ES-I3 (cell line): ENCODE data around the gene GALNTL6.

Experiments
- H3K36me3 ChIP-seq: 2 replicates; pipeline ENCODE4 v1.6.1; 2013; ENCODE audit warnings: mild to moderate bottlenecking, low read length, control low read depth, moderate library complexity; ENCODE audit not compliant: insufficient read depth
- H3K4me1 ChIP-seq: 2 replicates; pipeline ENCODE4 v1.6.1; 2013; ENCODE audit warnings: mild to moderate bottlenecking, control low read depth, low read length; ENCODE audit not compliant: insufficient read depth
- H3K9ac ChIP-seq: 2 replicates; pipeline ENCODE4 v1.6.1; 2013; ENCODE audit warnings: low read depth, mild to moderate bottlenecking, low read length, moderate library complexity
- H3K9me3 ChIP-seq: 2 replicates; pipeline ENCODE4 v1.6.1; 2013; ENCODE audit warnings: mild to moderate bottlenecking, low read length, moderate library complexity; ENCODE audit not compliant: control insufficient read depth, insufficient read depth

GALNTL6 gene

DNA sequence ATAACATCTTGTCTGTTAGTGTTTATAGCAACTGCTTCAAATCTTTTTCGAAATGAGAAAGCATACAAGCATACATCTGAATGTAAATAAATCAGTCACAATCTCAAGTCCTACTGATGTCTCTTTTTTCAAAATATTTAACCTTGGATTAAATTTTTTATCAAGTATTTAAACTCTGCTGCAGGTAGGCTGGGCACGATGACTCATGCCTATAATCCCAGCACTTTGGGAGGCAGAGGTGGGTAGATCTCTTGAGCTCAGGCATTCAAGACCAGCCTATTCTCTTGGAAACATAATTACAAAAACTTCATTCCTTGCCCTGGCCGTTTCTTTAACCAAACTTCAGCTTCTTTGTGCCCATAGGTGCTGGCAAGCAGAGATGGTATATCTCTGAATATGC lies 815.1 kb downstream of the GALNTL6 start:
- Histone ChIP-seq H3K36me3 (no peaks in the 10 kb centered on the region), H3K9me3 (no peaks in the 10 kb centered on the region), H3K9ac (no peak overlapping the region), H3K4me1 (no peaks in the 10 kb centered on the region)

GRCh38 chr4:172630280-172630679 lies 817.1 kb downstream of the GALNTL6 start:
- no peak overlapping the region for H3K9ac ChIP-seq
- H3K36me3 ChIP-seq: no peaks in the 10 kb centered on the region
- no peaks in the 10 kb centered on the region for H3K4me1 ChIP-seq
- H3K9me3 ChIP-seq: no peaks in the 10 kb centered on the region

GRCh38 chr4:172631832-172632231 lies 818.6 kb downstream of the GALNTL6 start:
- Histone ChIP-seq H3K4me1 (no peaks in the 10 kb centered on the region), H3K9me3 (no peaks in the 10 kb centered on the region), H3K36me3 (no peaks in the 10 kb centered on the region), H3K9ac (no peak overlapping the region)

DNA sequence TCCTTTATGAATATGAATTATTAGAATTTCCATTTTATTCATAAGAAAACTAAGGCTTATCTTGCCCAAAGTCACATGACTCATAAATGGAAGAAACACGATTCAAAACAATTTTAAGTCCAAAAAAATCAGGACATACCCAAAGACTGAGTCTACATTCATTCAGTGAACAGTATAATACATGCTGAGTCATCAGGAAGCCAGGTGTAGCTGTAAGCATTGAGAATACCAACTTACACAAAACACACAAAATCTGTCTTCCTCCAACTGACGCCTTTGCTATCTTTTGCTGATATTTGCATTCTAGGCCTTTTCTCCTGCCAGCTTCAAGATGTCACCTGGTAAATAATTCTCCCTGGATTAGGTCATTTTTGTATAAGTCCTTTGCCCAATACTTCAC lies 835.3 kb downstream of the GALNTL6 start:
- Histone ChIP-seq H3K9ac (no peak overlapping the region), H3K9me3 (no peaks in the 10 kb centered on the region), H3K36me3 (no peaks in the 10 kb centered on the region), H3K4me1 (peaks cover 15% of the 10 kb centered on the region)

- Histone ChIP-seq H3K9ac (no peak overlapping the region), H3K9me3 (no peaks in the 10 kb centered on the region), H3K36me3 (no peaks in the 10 kb centered on the region), H3K4me1 (peaks cover 15% of the 10 kb centered on the region)
Observed at GRCh38 chr4:172649143-172649542, 835.9 kb downstream of the GALNTL6 start.

DNA sequence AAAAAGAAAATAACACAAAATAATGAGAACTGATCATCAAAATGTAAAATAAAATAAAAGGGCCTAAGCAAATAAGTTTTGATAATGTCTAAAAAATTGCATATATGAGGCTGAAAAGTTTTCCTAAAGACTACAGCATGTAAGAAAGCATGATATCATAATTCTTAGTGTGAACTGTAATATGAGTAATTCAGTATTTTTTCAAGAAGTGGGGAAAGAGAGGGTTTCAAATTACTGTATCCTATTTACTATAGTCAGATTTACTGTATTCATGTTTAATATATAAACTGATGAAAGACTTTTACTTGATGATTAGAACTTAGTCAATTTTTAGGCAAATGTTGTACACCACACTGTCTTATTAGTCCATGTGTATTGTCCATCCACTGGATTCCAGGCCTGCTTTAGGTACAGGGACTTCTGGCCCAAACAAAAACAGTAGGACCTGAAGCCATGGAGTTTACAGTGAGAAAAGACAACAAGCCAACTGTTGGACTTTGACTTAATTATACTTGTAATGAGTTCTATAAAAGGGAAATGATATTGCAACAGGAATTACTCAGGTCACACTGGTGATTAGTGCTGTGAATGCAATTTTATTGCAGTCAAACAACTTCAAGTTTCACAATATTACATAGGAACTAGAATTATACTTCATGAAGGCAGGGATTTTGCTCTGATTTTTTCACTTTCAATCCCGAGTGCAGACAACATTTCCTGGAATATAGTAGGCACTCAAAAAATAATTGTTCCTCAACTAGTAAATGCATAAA lies 837.7 kb downstream of the GALNTL6 start:
- Histone ChIP-seq H3K36me3 (no peaks in the 10 kb centered on the region), H3K9ac (no peak overlapping the region), H3K4me1 (peaks cover 15% of the 10 kb centered on the region), H3K9me3 (no peaks in the 10 kb centered on the region)

GRCh38 chr4:172651961-172652360 lies 838.8 kb downstream of the GALNTL6 start:
- no peak overlapping the region for H3K9ac ChIP-seq
- peaks cover 15% of the 10 kb centered on the region for H3K4me1 ChIP-seq
- no peaks in the 10 kb centered on the region for H3K36me3 ChIP-seq
- no peaks in the 10 kb centered on the region for H3K9me3 ChIP-seq

DNA sequence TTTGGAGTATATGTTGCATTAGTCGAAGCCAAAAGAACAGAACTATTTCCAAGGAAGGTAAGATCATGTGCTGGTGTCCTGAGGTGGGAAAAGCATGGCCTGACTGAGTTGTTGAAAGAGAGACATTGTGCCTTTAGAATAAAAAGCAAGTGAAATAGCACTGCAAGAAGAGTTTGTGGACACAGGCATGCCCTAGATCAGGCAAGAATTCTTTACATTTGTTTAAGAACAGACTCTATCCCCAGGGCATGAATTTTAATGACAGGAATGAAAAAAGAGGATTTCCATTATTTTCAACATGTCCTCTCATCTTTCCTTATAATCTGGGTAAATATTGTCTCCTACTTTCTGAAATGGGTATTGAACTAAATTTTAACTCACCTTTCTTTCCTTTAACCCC lies 839.2 kb downstream of the GALNTL6 start:
- Histone ChIP-seq H3K36me3 (no peaks in the 10 kb centered on the region), H3K9ac (no peak overlapping the region), H3K4me1 (peaks cover 15% of the 10 kb centered on the region), H3K9me3 (no peaks in the 10 kb centered on the region)

DNA sequence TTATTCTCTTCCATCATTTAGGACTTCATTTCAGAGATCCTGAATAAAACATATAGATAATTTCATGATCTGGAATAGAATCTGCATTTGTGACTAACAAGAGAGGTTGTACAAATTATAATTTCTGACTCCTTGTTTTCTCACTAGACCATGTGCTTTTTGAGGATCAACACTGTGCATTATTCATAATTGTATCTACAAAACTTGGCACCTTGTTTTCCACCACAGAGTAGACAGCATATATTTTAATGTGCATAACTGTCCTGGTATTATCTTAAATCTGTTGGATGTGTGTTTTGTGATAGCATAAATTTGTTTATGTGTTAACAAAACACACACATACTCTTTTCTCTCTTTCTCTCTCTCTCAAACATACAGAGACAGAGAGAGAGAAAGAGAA lies 840.5 kb downstream of the GALNTL6 start:
- H3K36me3 ChIP-seq: no peaks in the 10 kb centered on the region
- H3K4me1 ChIP-seq: peaks cover 12% of the 10 kb centered on the region; the same call in 1 of the 2 replicates
- H3K9me3 ChIP-seq: no peaks in the 10 kb centered on the region
- no peak overlapping the region for H3K9ac ChIP-seq

DNA sequence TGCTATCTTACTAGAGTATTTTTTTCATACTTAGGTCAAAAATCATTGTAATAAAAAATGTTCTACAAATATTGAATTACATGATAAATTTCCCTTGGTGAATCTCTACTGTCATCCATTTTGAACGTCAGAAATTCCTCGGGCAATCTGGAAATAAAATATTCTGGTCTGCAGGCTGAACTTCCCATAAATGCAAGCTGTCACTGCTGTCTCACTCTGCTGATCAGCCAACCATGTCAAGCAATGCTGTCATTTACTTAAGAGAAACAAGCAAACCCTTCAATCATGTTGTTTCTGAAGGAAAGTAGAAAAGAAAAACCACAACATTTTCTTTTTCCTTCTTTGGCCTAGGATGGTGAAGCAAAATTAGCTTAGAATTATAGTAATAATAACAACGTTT lies 841.3 kb downstream of the GALNTL6 start:
- Histone ChIP-seq H3K9me3 (no peaks in the 10 kb centered on the region), H3K4me1 (peaks cover 11% of the 10 kb centered on the region; the same call in 1 of the 2 replicates), H3K36me3 (no peaks in the 10 kb centered on the region), H3K9ac (no peak overlapping the region)

- H3K9me3 ChIP-seq: no peaks in the 10 kb centered on the region
- no peak overlapping the region for H3K9ac ChIP-seq
- peaks cover 9% of the 10 kb centered on the region; the same call in 1 of the 2 replicates for H3K4me1 ChIP-seq
- H3K36me3 ChIP-seq: no peaks in the 10 kb centered on the region
Observed at GRCh38 chr4:172656055-172656454, 842.9 kb downstream of the GALNTL6 start.

- Histone ChIP-seq H3K36me3 (no peaks in the 10 kb centered on the region), H3K9me3 (no peaks in the 10 kb centered on the region), H3K9ac (no peak overlapping the region), H3K4me1 (peaks cover 2% of the 10 kb centered on the region; the same call in 1 of the 2 replicates)
Observed at GRCh38 chr4:172657081-172657480, 843.9 kb downstream of the GALNTL6 start.

- Histone ChIP-seq H3K4me1 (no peaks in the 10 kb centered on the region), H3K36me3 (no peaks in the 10 kb centered on the region), H3K9ac (no peak overlapping the region), H3K9me3 (no peaks in the 10 kb centered on the region)
Observed at GRCh38 chr4:172660251-172660650, 847.0 kb downstream of the GALNTL6 start.

GRCh38 chr4:172662113-172662512 lies 848.9 kb downstream of the GALNTL6 start:
- H3K9me3 ChIP-seq: no peaks in the 10 kb centered on the region
- no peaks in the 10 kb centered on the region for H3K4me1 ChIP-seq
- no peaks in the 10 kb centered on the region for H3K36me3 ChIP-seq
- no peak overlapping the region for H3K9ac ChIP-seq

GRCh38 chr4:172666711-172667368 lies 853.6 kb downstream of the GALNTL6 start:
- Histone ChIP-seq H3K36me3 (no peaks in the 10 kb centered on the region), H3K4me1 (no peaks in the 10 kb centered on the region), H3K9ac (no peak overlapping the region), H3K9me3 (no peaks in the 10 kb centered on the region)
